Heart left ventricle (tissue), 13 donors: ENCODE results near the gene LRFN4.

Experiments used
- CTCF ChIP-seq, 12 donors: fragments of 200-600 bp; sonication (generic) in 4 of 12; IDR thresholded peaks; one replicate each; pipeline versions ENCODE4 v1.5.0 to v1.8.0; 2018 to 2022; ENCODE audit warnings: antibody characterized with exemption in 12 of 12, mild to moderate bottlenecking in 5 of 12
- POLR2A ChIP-seq, 2 donors: fragments of 450-650 bp; IDR thresholded peaks; one replicate each; pipeline ENCODE4 v1.6.1; 2017; ENCODE audit warnings: antibody characterized with exemption in 2 of 2, mild to moderate bottlenecking in 2 of 2, moderate library complexity in 2 of 2
- donor health status: ischemic (EF 13 %, LVEDD 7.1; RV severe dilation, severe dysfunction).
- donor health status: DM: no; HTN: yes; CAD: no.
- donor health status: DM: no; HTN: no; CAD: no.
- donor health status: ischemic (EF 25% LVEDD 6.9; RV normal size, moderate dysfunction).
- donor health status: ischemic (EF 25% LVEDD 5.7; RV mildly dilated, moderate dysfunction).
- donor health status: ischemic (EF 35%, LVEDD 5.7; RV mildly dilated, moderate dysfunction).
- donor health status: nonischemic (EF 11% LVEDD 7.7; RV severe dilation, severe dysfunction).
- donor health status: DM: yes; HTN: yes; CAD: no.
- donor health status: PGD.
- donor health status: ischemic (EF 29% LVEDD 5.4; RV normal size, mild dysfunction).
- donor health status: nonischemic (EF 23%, LVEDD 6.1; RV moderate dilation, normal function).

DNA sequence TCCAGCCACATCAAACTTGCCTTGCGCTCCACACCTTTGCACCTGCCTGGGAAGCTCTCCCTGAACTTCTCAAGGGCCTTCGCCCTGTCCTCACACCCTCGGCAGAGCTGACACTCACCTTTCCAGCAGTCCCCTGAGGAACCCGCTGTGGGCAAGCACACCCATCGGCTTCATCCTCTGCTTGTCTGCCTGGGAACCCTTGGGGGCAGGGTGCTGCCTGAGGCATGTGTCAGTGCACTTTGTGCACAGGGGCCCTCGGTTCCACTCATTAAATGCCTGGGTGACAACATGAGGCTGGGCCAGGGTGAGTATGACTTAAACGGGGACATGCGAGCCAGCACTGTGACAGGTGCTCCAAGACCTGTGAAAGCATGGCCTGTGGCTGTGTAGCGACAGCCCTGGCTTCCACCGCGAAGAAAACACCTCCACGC is 2.6 kb upstream of the LRFN4 start:
- no peak for TF ChIP-seq POLR2A (IDR thresholded peaks at IDR 0.05)
- TF ChIP-seq CTCF (IDR thresholded peaks at IDR 0.05) = no peak
